Gastroesophageal sphincter (tissue), 3 donors: Measurements from ENCODE around the gene TCN1.
"Not testable (repeated sequence)": the region's sequence is repeated elsewhere in the genome, so short reads cannot be mapped to it uniquely, and the experiment has no call there.

ENCODE experiments used
- POLR2A ChIP-seq, 2 donors: fragments of 450-650 bp; IDR thresholded peaks; one replicate each; pipeline ENCODE4 v1.6.1; 2017; ENCODE audit warnings: antibody characterized with exemption in 2 of 2, mild to moderate bottlenecking in 2 of 2, moderate library complexity in 1 of 2
- POLR2AphosphoS5 ChIP-seq: sonication (generic); formaldehyde crosslinking; IDR thresholded peaks from one replicate; pipeline ENCODE4 v1.6.1; 2017; ENCODE audit warnings: antibody characterized with exemption
- TF ChIP-seq, protein P1 (sequence below), 4 experiments: fragments of 200-600 bp in 2 of 4; fragments of 450-650 bp in 2 of 4; sonication (generic) in 1 of 4; IDR thresholded peaks; one replicate each; pipeline ENCODE4 v1.5.1; 2017 to 2019; ENCODE audit warnings: antibody characterized with exemption in 4 of 4, mild to moderate bottlenecking in 2 of 4, moderate library complexity in 2 of 4

DNA sequence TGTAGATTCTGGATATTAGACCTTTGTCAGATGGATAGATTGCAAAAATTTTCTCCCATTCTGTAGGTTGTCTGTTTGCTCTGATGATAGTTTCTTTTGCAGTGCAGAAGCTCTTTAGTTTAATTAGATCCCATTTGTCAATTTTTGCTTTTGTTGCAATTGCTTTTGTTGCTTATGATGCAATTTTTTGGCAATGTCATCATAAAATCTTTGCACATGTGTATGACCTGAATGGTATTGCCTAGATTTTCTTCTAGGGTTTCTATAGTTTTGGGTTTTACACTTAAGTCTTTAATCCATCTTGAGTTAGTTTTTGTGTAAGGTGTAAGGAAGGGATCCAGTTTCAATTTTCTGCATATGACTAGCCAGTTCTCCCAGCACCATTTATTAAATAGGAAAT, 20.9 kb upstream of the TCN1 start:
- TF ChIP-seq POLR2AphosphoS5; POLR2A (IDR thresholded peaks at IDR 0.05): not testable (repeated sequence)
- TF ChIP-seq, protein P1, sequence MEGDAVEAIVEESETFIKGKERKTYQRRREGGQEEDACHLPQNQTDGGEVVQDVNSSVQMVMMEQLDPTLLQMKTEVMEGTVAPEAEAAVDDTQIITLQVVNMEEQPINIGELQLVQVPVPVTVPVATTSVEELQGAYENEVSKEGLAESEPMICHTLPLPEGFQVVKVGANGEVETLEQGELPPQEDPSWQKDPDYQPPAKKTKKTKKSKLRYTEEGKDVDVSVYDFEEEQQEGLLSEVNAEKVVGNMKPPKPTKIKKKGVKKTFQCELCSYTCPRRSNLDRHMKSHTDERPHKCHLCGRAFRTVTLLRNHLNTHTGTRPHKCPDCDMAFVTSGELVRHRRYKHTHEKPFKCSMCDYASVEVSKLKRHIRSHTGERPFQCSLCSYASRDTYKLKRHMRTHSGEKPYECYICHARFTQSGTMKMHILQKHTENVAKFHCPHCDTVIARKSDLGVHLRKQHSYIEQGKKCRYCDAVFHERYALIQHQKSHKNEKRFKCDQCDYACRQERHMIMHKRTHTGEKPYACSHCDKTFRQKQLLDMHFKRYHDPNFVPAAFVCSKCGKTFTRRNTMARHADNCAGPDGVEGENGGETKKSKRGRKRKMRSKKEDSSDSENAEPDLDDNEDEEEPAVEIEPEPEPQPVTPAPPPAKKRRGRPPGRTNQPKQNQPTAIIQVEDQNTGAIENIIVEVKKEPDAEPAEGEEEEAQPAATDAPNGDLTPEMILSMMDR (IDR thresholded peaks at IDR 0.05), result not testable (repeated sequence)
